A673 (cell line): ENCODE measurements around the gene NT5M. TPM values are rescaled to one million over a fixed set of nuclear protein-coding genes. Genes with fewer than 3 reads are reported as not detected.

Source experiments
- BruUV-seq: library from RNA; stranded (reverse); fragments of 400-500 nt; replicated peaks from 2 replicates; lab custom pipeline; 2021; lab: Mats Ljungman, UMichigan
- CTCF ChIA-PET: fragments of 300-600 bp; sonication (Branson Sonifier 250); formaldehyde crosslinking; loops from one replicate; lab custom pipeline; 2022; ENCODE audit warnings: antibody characterized with exemption; lab: Charles Lee
- POLR2A ChIA-PET: fragments of 300-600 bp; sonication (Branson Sonifier 250); formaldehyde crosslinking; loops from one replicate; lab custom pipeline; 2022; ENCODE audit warnings: antibody characterized with exemption; ENCODE audit not compliant: low non-redundant PET; lab: Charles Lee
- DNase-seq: peaks from one replicate; pipeline ENCODE4 v3.0.0-alpha.2; 2015; ENCODE audit warnings: low spot score
- H3K27ac ChIP-seq: fragments of 200-600 bp; sonication (generic); 2 replicates; pipeline ENCODE4 v1.5.1; 2016; ENCODE audit warnings: mixed run types, low read depth, mild to moderate bottlenecking, mixed read lengths, antibody characterized with exemption, low read length; ENCODE audit not compliant: poor library complexity, severe bottlenecking
- H3K27me3 ChIP-seq: fragments of 200-600 bp; sonication (generic); replicated peaks from 2 replicates; pipeline ENCODE4 v1.6.1; 2017; ENCODE audit warnings: mixed run types, low read depth, mild to moderate bottlenecking, mixed read lengths, antibody characterized with exemption, low read length; ENCODE audit not compliant: insufficient read depth, poor library complexity
- H3K36me3 ChIP-seq: fragments of 200-600 bp; sonication (generic); 2 replicates; pipeline ENCODE4 v1.6.1; 2016; ENCODE audit warnings: mixed run types, mild to moderate bottlenecking, mixed read lengths, antibody characterized with exemption, low read length; ENCODE audit not compliant: insufficient read depth, poor library complexity, severe bottlenecking
- H3K4me1 ChIP-seq: fragments of 200-600 bp; sonication (generic); 2 replicates; pipeline ENCODE4 v1.6.1; 2017; ENCODE audit warnings: mixed run types, mild to moderate bottlenecking, mixed read lengths, antibody characterized with exemption, low read length; ENCODE audit not compliant: insufficient read depth, poor library complexity, severe bottlenecking
- H3K4me3 ChIP-seq: fragments of 200-600 bp; sonication (generic); 2 replicates; pipeline ENCODE4 v1.5.1; 2016; ENCODE audit warnings: low read depth, mixed run types, mild to moderate bottlenecking, mixed read lengths, low read length; ENCODE audit not compliant: poor library complexity, severe bottlenecking
- H3K9me3 ChIP-seq: fragments of 200-600 bp; sonication (generic); 2 replicates; pipeline ENCODE4 v1.6.1; 2016; ENCODE audit warnings: mixed run types, low read depth, mild to moderate bottlenecking, mixed read lengths, antibody characterized with exemption, low read length; ENCODE audit not compliant: poor library complexity, severe bottlenecking
- CTCF ChIP-seq: fragments of 300-800, 200-600 bp; sonication (generic); conservative IDR thresholded peaks from 2 replicates; pipeline ENCODE4 v1.5.1; 2017; ENCODE audit warnings: low read depth, mild to moderate bottlenecking, antibody characterized with exemption, low read length, moderate library complexity, mixed read lengths
- EZH2 ChIP-seq: fragments of 200-600 bp; sonication (generic); IDR thresholded peaks from 2 replicates; pipeline ENCODE4 v1.6.1; 2017; ENCODE audit warnings: borderline replicate concordance, low read depth, mild to moderate bottlenecking, mixed read lengths, antibody characterized with exemption, low read length; ENCODE audit not compliant: poor library complexity, severe bottlenecking
- intact Hi-C: fragments of 100-400 bp; cut with micrococcal nuclease; formaldehyde crosslinking; loops from one replicate; pipeline ENCODE4 v1.10.0; 2022; ENCODE audit not compliant: unreplicated experiment
- total RNA-seq: library from RNA; stranded (reverse); gene quantifications from 2 replicates; pipeline ENCODE4 v1.2.3, GENCODE V29; 2021

NT5M gene
- total RNA-seq, 1 experiment from 2014 or later = 2.6 TPM

DNA sequence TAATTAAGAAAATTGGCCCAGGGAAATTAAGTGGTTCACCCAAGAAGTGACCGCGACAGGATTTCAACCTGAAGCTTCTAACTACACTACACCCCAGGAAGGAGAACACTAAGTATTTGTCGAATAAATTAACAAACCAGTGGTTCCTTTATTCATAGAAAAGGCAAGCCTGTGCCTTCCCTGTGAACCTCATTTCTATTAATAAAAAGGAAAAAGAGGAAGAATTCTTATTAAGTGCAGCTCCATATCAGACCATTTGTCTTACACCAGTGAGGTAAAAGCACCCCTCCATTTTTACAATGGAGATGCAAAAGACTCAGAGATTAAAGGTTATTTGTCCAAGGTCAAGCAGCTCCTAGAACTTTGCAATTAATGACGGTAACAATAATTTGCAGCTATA, 23.9 kb upstream of the NT5M start:
- no peaks in the 10 kb centered on the region for H3K27me3 ChIP-seq
- DNase-seq = no peak
- H3K9me3 ChIP-seq = no peaks in the 10 kb centered on the region
- no peak for TF ChIP-seq EZH2
- TF ChIP-seq CTCF = no peak
- H3K27ac ChIP-seq = no peak overlapping the region
- peak overlapping the region; percentile 80 for H3K4me3 ChIP-seq
- H3K36me3 ChIP-seq = peaks cover 9% of the 10 kb centered on the region
- intact Hi-C loops = no loop called here
- H3K4me1 ChIP-seq = peaks cover 8% of the 10 kb centered on the region
- ChIA-PET CTCF (no interaction called here), POLR2A (no interaction called here)
- BruUV-seq = TSS peak; percentile 65

DNA sequence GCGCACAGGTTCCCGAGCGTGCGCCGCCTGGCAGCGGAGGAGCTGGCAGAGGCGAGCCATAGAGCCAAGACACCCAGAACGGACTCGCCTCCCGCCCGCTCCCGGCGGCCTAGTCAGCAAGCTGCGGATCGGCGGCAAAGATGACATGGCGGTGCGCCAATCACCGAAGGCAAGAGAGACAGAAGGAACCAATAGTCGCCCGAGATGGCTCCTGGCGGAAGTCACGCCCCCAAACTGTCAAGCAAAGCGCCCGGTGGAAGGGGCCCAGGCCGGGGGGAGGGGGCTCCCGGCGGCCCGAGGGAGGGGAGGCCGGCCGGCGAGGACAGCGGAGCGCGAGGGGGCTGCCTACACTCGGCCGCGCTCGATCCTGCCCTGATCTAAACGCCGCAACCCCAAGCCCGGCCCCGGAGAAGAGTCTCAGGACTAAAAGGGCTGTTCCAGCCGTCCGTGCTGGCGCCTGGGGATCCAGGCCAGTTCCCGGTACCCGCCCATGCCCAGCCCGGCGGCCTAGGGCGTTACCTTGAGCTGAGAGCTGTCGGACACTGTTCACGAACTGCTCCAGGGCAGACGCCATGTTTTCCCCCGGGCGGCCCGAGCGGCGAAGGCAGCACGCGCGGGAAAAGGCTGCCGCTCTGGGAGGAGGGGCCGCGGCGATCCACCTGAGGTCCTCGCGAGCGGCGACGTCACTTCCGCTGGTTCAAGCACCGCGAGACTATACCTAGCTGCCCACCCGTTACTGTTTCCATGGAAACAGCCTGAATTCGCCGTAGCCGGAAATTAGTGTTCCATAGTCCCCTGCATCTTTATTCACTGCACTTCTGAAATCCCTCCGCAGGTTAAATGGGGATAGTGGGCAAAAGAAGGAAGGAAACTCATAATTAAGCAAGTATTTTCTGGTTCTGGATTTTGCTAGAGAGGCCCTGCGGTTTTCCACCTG, 22.3 kb upstream of the NT5M start, which contains the start of gene COPS3:
TSS of gene COPS3 (minus strand) at position 634 of the 937 bp plus-strand sequence. CDS start at position 574, 60 bp downstream.
- BruUV-seq = no TSS peak
- Histone ChIP-seq H3K9me3 (no peaks in the 10 kb centered on the region), H3K4me1 (peaks cover 8% of the 10 kb centered on the region), H3K4me3 (peak within 1 kb of the TSS; percentile 80), H3K27me3 (no peaks in the 10 kb centered on the region), H3K36me3 (peaks cover 5% of the 10 kb centered on the region), H3K27ac (peak within 1 kb of the TSS; percentile 99)
- POLR2A ChIA-PET = interaction anchor here (0.6 to 0.8 kb wide), 2 partner anchors 14 to 17 kb away, joined by 4 to 10 read pairs; no protein-coding TSS in a partner anchor
- TF ChIP-seq EZH2 = no peak
- no peak for TF ChIP-seq CTCF
- peak; percentile 99 for DNase-seq
- intact Hi-C loops = no loop called here
- CTCF ChIA-PET = interaction anchor here (0.6 kb wide), 1 partner anchor 10 kb away, joined by 3 read pairs; no protein-coding TSS in a partner anchor

DNA sequence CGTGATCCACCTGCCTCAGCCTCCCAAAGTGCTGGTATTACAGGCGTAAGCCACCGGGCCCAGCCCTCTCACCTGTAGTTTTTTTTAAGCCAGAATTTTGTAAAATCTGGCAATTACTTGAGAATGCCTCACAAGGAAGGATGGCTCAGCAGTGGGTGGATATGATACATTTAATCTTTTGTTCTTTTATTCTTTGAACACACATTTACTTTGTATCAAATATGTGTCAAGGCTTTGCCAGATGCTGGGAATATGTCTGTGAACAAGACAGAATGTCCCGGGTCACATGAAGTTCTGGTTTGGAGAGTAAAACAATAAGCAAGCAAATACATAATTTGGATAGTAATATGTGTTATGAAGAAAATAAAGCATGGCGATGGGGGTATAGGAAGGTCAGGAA, 17.2 kb upstream of the NT5M start:
- no peaks in the 10 kb centered on the region for H3K36me3 ChIP-seq
- intact Hi-C loops = no loop called here
- no peaks in the 10 kb centered on the region for H3K9me3 ChIP-seq
- no peak for DNase-seq
- no peak overlapping the region for H3K27ac ChIP-seq
- H3K27me3 ChIP-seq = no peaks in the 10 kb centered on the region
- no peak for TF ChIP-seq EZH2
- no peak for TF ChIP-seq CTCF
- no peak overlapping the region for H3K4me3 ChIP-seq
- no TSS peak for BruUV-seq
- no peaks in the 10 kb centered on the region for H3K4me1 ChIP-seq
- POLR2A ChIA-PET = no interaction called here
- CTCF ChIA-PET = no interaction called here
